Measurements from ENCODE around the gene PMFBP1.
A peak's percentile ranks its signal among the peaks of the same experiment; 100 is the strongest.
"Not testable (repeated sequence)": the region's sequence is repeated elsewhere in the genome, so short reads cannot be mapped to it uniquely, and the experiment has no call there.

The PMFBP1 gene

GRCh38 chr16:72104905-72105304 lies 67.0 kb downstream of the PMFBP1 start:
- no peak for DNase-seq

- DNase-seq: no peak
These were observed 70.8 kb downstream of the PMFBP1 start for GRCh38 chr16:72101195-72101594.

DNA sequence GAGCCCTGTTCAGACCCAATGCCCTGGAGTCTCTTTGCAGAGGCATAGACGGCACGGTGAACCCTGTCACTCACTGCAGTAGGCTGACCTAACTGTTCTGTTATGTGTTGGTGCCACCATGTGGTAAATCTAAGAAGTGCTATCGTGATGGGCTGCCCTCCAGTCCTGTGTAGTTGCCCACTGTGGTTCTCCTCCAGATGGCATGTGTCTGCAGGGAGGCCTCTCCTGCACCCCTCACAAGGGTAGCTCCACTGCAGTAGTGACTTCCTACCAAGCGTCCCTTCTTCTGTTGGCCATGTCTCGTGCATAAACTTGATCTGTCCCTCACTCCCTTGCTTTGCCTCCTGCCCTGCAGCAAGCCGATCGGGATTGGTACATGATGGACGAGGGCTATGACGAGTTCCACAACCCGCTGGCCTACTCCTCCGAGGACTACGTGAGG lies 72.6 kb downstream of the PMFBP1 start:
- peak; percentile 47 for DNase-seq

GRCh38 chr16:72098936-72099335 lies 73.0 kb downstream of the PMFBP1 start:
- DNase-seq: no peak

DNA sequence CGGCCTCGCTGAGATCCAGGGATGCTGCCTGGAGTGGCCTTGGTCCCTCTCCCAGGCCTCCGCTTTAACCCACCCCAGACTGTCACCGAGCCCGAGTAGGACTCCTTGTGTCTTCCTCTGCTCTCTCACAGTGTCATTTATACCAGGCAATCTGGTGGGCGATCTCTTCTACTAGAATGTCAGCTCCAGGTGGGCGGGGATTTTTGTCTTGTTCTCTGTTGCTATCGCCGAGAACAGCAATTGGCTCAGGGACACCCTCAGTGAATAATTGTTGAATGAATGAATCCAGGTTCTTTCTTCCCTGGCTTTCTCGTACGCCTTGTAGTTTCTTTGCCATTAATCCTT lies 77.7 kb downstream of the PMFBP1 start:
- DNase-seq: no peak

DNA sequence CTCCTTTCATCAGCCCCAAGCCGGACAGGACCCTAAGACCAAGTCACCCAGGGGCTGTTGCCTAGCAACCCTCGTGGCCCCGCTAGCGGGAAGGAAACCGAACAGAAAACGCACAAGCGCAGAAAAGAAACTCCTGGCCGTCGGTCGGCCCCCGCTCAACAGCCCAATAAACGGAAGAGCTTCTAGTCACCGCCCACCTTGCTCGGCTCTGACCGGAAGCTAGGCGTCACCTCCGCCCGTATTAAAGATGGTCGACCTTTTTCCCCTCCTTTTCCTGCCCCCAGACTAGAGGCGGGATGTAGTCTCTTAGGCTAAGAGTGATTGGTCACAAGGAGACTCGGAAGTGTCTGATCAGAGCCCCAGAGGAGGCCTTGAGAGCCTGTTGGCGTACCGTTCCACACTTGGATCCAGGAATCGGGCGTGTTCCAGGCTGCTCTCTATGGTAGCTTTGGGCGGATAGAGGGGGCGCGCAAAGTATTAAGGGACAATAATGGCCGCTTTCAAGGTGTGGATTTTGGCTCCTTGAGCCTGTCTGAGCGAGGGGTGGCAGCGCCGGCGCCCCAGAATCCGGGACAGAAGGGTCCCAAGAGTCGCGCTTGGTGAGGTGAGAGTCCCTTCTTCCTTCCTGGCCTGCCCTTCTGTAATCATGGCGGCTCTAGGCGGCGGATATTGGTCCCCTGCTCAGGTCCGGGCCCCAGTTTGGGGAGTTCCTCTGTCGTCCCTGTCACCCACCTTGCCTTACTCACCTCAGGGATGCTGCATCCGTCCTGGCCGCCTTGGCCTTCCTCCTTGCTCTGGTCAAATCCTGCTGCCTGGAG lies 78.3 kb downstream of the PMFBP1 start, which contains the start of the genes DHX38 and TXNL4B:
Gene DHX38 (plus strand): TSS at position 400 of the 818 bp plus-strand sequence. CDS start 2,311 bp downstream, outside the sequence.
Gene TXNL4B (minus strand): TSS at position 173 of the 818 bp plus-strand sequence. CDS start 2,871 bp downstream, outside the sequence.
- DNase-seq: peak; percentile 99

DNA sequence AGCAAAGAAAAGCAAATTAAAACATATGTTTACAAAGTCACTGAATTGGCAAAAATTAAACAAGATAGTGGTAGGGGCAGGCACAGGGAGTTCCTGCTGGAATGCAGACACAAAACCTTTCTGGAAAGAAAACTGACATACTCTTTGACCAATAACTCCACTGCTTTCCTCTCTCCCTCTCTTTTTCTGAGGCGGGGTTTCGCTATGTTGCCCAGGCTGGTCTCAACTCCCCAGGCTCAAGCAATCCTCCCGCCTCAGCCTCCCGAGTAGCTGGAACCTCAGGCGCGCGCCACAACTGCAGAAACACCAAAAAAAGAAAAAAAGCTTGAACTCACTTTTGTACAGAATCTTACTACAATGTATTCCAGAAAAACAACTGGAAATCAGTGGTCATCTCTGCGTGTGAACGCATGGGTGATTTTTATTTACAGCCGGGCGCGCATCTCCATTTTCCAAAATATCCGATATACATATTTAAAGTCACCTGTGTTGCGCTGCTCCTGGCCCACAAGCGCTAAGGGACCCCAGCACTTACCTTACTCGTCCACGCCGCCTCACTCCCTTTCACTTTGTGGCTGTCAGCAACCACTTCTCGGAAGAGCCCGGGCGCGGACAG lies 79.0 kb downstream of the PMFBP1 start:
- peak; percentile 54 for DNase-seq

GRCh38 chr16:72091217-72091616 lies 80.7 kb downstream of the PMFBP1 start:
- no peak for DNase-seq

DNA sequence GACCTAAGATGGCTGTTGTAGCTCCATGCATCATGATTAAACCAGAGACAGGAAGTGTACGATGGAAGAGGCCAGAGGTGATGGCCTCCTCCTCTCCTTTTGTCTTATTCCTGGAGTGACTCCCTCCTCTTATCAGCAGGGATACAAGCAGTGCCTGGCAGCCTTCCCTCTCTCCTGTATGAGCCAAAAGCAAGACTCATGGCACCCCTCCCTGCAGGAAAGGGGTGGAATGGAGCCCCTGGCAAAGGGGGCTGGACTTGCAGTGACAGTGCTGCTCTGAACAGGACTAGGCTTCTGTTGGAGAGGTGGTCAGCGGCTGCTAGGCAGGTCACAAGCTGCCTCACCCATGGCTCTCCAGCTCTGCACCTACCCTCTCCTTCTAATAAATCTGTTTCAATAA lies 87.0 kb downstream of the PMFBP1 start:
- DNase-seq: peak; percentile 51

GRCh38 chr16:72084445-72084844 lies 87.5 kb downstream of the PMFBP1 start:
- DNase-seq: no peak

GRCh38 chr16:72083778-72084404 lies 88.1 kb downstream of the PMFBP1 start:
- no peak for DNase-seq

- DNase-seq: not testable (repeated sequence)
These were observed 94.8 kb downstream of the PMFBP1 start for GRCh38 chr16:72076991-72077706.

- DNase-seq: not testable (repeated sequence)
These were observed 96.9 kb downstream of the PMFBP1 start for GRCh38 chr16:72075067-72075466.

DNA sequence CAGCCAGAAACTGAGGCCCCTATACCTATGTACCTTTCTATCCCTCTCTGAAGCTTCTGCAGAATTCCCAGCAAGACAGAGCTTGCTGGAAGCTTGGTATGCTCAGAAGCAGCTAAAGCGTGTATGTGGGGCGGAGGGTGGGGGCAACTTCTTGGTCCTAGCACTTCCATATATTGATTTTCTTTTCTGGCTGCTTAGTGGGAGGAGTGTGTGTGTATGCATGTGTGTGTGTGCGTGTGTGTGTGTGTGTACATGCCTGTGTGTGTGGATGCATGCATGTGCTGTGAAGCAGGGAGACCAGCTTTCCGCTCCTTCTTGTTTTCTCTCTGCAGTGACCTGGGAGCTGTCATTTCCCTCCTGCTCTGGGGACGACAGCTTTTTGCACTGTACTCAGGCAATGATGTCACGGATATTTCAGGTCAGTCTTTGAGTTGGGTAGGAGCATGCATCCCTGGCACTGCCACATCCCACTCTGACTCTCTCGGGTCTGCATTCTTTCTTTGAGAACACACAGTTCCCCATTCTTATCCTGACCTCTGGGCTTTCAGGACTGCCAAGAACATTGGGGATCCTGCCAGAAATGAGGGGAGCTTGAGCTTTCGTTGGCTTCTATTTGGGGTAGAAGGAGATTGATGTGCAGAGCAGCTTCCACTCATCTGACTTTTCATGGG lies 98.3 kb downstream of the PMFBP1 start:
- no peak for DNase-seq

- no peak for DNase-seq
These were observed 99.2 kb downstream of the PMFBP1 start for GRCh38 chr16:72072514-72073342.
